GM12878 (cell line): ENCODE data around the gene BICRAL. TPM values are rescaled to one million over a fixed set of nuclear protein-coding genes. Genes with fewer than 3 reads are reported as not detected.
A peak's percentile ranks its signal among the peaks of the same experiment; 100 is the strongest.

Experiments
- ATF3 ChIP-seq: IDR thresholded peaks from 2 replicates; pipeline ENCODE4 v1.6.1; 2011; ENCODE audit warnings: low read depth, mild to moderate bottlenecking, low read length, moderate library complexity, borderline replicate concordance; ENCODE audit errors: extremely low read depth
- BACH1 ChIP-seq: fragments of 450-650 bp; IDR thresholded peaks from 2 replicates; pipeline ENCODE4 v1.6.1; 2017; ENCODE audit warnings: mild to moderate bottlenecking, borderline replicate concordance
- CBFB ChIP-seq: IDR thresholded peaks from 2 replicates; pipeline ENCODE4 v1.6.1; 2016; ENCODE audit warnings: antibody characterized with exemption, low read depth
- CBX3 ChIP-seq: fragments of 200-600 bp; sonication (generic); IDR thresholded peaks from 2 replicates; pipeline ENCODE4 v1.6.1; 2016; ENCODE audit warnings: low read depth, borderline replicate concordance
- CEBPB ChIP-seq, 2 experiments: fragments of 150-350 bp in 1 of 2; IDR thresholded peaks; 2 replicates each; pipeline ENCODE4 v1.6.1; 2012 to 2014; ENCODE audit warnings: low read depth in 2 of 2, low read length in 2 of 2, borderline replicate concordance in 1 of 2, inconsistent platforms in 1 of 2
- CTCF ChIP-seq, 3 experiments: IDR thresholded peaks in 2 of 3; conservative IDR thresholded peaks in 1 of 3; 2 replicates each; pipeline ENCODE4 v1.5.1; 2011; ENCODE audit warnings: low read depth in 3 of 3, low read length in 3 of 3, mild to moderate bottlenecking in 3 of 3, control low read depth in 2 of 3, moderate library complexity in 2 of 3, inconsistent platforms in 1 of 3, mixed read lengths in 1 of 3; ENCODE audit not compliant: control insufficient read depth in 2 of 3, insufficient read depth in 1 of 3; ENCODE audit errors: extremely low read depth in 1 of 3
- ESRRA ChIP-seq: IDR thresholded peaks from 2 replicates; pipeline ENCODE4 v1.6.1; 2012; ENCODE audit warnings: mild to moderate bottlenecking, low read length, improper control_type of control experiment
- FOXK2 ChIP-seq: fragments of 450-650 bp; IDR thresholded peaks from 2 replicates; pipeline ENCODE4 v1.6.1; 2017; ENCODE audit warnings: mild to moderate bottlenecking, moderate library complexity
- HDGF ChIP-seq: fragments of 450-650 bp; IDR thresholded peaks from 2 replicates; pipeline ENCODE4 v1.6.1; 2016; ENCODE audit warnings: antibody characterized with exemption
- IKZF2 ChIP-seq, 2 experiments: fragments of 450-650 bp; IDR thresholded peaks; 2 replicates each; pipeline ENCODE4 v1.6.1; 2017; ENCODE audit warnings: mild to moderate bottlenecking in 2 of 2, moderate library complexity in 2 of 2
- IRF5 ChIP-seq: fragments of 450-650 bp; IDR thresholded peaks from 2 replicates; pipeline ENCODE4 v1.6.1; 2017; ENCODE audit warnings: borderline replicate concordance
- JUND ChIP-seq: IDR thresholded peaks from 2 replicates; pipeline ENCODE4 v1.6.1; 2012; ENCODE audit warnings: low read depth, mild to moderate bottlenecking, low read length, improper control_type of control experiment, moderate library complexity
- NFYA ChIP-seq: IDR thresholded peaks from 2 replicates; pipeline ENCODE4 v1.6.1; 2011; ENCODE audit warnings: low read depth, mild to moderate bottlenecking, low read length, improper control_type of control experiment, borderline replicate concordance
- NFYB ChIP-seq: IDR thresholded peaks from 2 replicates; pipeline ENCODE4 v1.6.1; 2011; ENCODE audit warnings: low read depth, mild to moderate bottlenecking, low read length, improper control_type of control experiment, moderate library complexity; ENCODE audit not compliant: insufficient read depth
- NKRF ChIP-seq: fragments of 450-650 bp; conservative IDR thresholded peaks from 2 replicates; pipeline ENCODE4 v1.6.1; 2017; ENCODE audit warnings: mild to moderate bottlenecking, moderate library complexity
- NR2F1 ChIP-seq: fragments of 450-650 bp; conservative IDR thresholded peaks from 2 replicates; pipeline ENCODE4 v1.6.1; 2017; ENCODE audit warnings: mild to moderate bottlenecking
- PBX3 ChIP-seq: IDR thresholded peaks from 2 replicates; pipeline ENCODE4 v1.6.1; 2011; ENCODE audit warnings: mild to moderate bottlenecking, low read depth, low read length, moderate library complexity; ENCODE audit not compliant: insufficient replicate concordance
- RAD21 ChIP-seq: IDR thresholded peaks from 2 replicates; pipeline ENCODE4 v1.6.1; 2011; ENCODE audit warnings: mild to moderate bottlenecking, low read depth, low read length, moderate library complexity; ENCODE audit not compliant: insufficient read depth
- RB1 ChIP-seq: fragments of 450-650 bp; formaldehyde crosslinking; IDR thresholded peaks from 2 replicates; pipeline ENCODE4 v1.6.1; 2017; ENCODE audit warnings: mild to moderate bottlenecking, borderline replicate concordance
- SIN3A ChIP-seq: IDR thresholded peaks from 2 replicates; pipeline ENCODE4 v1.6.1; 2012; ENCODE audit warnings: low read depth, low read length, improper control_type of control experiment
- SPI1 ChIP-seq: IDR thresholded peaks from 2 replicates; pipeline ENCODE4 v1.6.1; 2011; ENCODE audit warnings: low read depth, mild to moderate bottlenecking, low read length, moderate library complexity, borderline replicate concordance; ENCODE audit not compliant: insufficient read depth
- YY1 ChIP-seq: IDR thresholded peaks from 2 replicates; pipeline ENCODE4 v1.6.1; 2011; ENCODE audit warnings: low read depth, mild to moderate bottlenecking, low read length
- ZSCAN29 ChIP-seq: fragments of 450-650 bp; IDR thresholded peaks from 2 replicates; pipeline ENCODE4 v1.6.1; 2017; ENCODE audit warnings: mild to moderate bottlenecking, moderate library complexity
- polyA plus RNA-seq, 11 experiments: library from polyadenylated mRNA; depleted of rRNA in 4 of 11; unstranded in 6 of 11; stranded (reverse) in 5 of 11; fragments of >200 nt; fragmentation: Nextera tagmentation in 4 of 11; fragmentation: Illumina TruSeq in 1 of 11; extraction: Ambion mirVana in 4 of 11; extraction: Trizol in 1 of 11; gene quantifications; 1 replicate in 1 of 11; 2 replicates in 10 of 11; pipeline versions ENCODE4 v1.2.1 to v1.2.3, GENCODE V29; 2011 to 2016; ENCODE audit warnings: inconsistent platforms in 2 of 11, missing spikeins in 2 of 11, low read depth in 1 of 11
- total RNA-seq, 4 experiments: library from RNA; depleted of rRNA in 3 of 4; stranded (reverse); fragments of >200 nt in 3 of 4; fragmentation: Illumina TruSeq in 1 of 4; extraction: Trizol in 1 of 4; gene quantifications; 2 replicates each; pipeline versions ENCODE4 v1.2.1 to v1.2.3, GENCODE V29; 2013 to 2021

BICRAL gene
- total and polyA plus RNA-seq, 10 of the 15 experiments (the other 5 are each of a cell fraction or from before 2014, with no cell fraction given): 1.9 to 16.6 (median 8.5) TPM

DNA sequence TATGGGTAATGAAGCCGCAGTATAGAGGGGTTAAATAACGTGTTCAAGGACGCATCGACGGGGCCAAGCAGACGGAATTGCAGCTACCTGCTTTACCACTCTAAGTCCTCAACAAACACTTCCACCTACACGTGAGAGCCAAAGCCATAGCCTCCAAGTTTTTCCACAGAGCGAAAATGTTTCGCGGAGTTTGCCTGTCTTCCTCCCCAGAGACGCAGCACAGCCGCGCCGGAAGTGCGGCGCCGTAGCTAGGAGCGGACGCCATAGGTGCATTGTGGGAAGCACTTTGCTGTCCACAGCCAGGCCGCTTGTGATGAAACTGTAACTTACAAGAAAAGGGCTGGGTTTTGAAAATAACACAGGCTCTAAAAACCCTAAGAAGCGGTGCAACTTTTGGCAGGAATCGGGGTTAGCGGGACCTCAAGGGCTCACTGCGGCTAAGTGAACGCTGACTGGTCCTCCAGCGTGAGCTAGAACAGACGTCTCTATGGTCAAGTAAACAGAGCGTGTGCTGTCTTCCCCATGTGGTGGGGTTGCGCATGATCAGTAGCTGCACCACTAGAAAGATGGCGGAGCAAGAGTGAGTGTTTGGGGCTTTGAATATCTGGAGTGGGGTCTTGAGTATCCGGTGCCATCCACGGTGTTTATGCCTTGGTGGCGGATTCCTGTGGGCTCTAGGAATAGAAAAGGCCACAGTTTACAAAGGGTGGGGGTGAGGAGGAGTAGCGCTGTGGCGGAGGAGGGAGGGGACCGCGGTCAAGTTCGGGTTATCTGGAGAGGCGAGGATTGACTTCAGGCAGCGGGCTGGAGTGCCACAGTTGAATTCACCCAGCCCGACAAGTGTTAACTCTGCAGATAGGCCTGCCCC lies 97.8 kb downstream of the BICRAL start, which contains the start of gene RPL7L1 (continued):
- TF ChIP-seq IRF5 (no peak), YY1 (peak; percentile 93), NFYA (no peak), RAD21 (no peak), ATF3 (peak; percentile 50; the same call in 1 of the 2 replicates), HDGF (no peak), CEBPB (IDR thresholded peaks at IDR 0.05; ENCODE audit: borderline replicate concordance in 1 of 2, low read depth in 2 of 2, low read length in 2 of 2) (no peak), NFYB (no peak), CBX3 (no peak), PBX3 (no peak), NR2F1 (no peak), NKRF (peak; percentile 60; the same call in 1 of the 2 replicates), CBFB (peak; percentile 86), SPI1 (no peak; the same call in 1 of the 2 replicates), BACH1 (peak; percentile 54), JUND (no peak), SIN3A (peak; percentile 73), ZSCAN29 (peak; percentile 76; the same call in 1 of the 2 replicates), FOXK2 (peak; percentile 89), ESRRA (peak; percentile 74; the same call in 1 of the 2 replicates), CTCF (IDR thresholded peaks at IDR 0.05 in 2 of 3, conservative IDR thresholded peaks at IDR 0.05 in 1 of 3; ENCODE audit: control insufficient read depth in 2 of 3, extremely low read depth in 1 of 3, insufficient read depth in 1 of 3, low read depth in 3 of 3, low read length in 3 of 3) (0 out of 6 replicates have a peak, but pooled peaks of 1 of the 3 experiments have one; percentile 2), RB1 (no peak; the same call in 1 of the 2 replicates), IKZF2 (IDR thresholded peaks at IDR 0.05) (no peak; a peak in 2 of 4 replicates)
